ENCODE data around the gene TMEM217. TPM values are rescaled to one million over a fixed set of nuclear protein-coding genes. Genes with fewer than 3 reads are reported as not detected.

Gene TMEM217
- total and polyA plus RNA-seq, 2 of the 8 experiments (the other 6 are each of a cell fraction or from before 2014, with no cell fraction given): 0.60 to 1.1 TPM

DNA sequence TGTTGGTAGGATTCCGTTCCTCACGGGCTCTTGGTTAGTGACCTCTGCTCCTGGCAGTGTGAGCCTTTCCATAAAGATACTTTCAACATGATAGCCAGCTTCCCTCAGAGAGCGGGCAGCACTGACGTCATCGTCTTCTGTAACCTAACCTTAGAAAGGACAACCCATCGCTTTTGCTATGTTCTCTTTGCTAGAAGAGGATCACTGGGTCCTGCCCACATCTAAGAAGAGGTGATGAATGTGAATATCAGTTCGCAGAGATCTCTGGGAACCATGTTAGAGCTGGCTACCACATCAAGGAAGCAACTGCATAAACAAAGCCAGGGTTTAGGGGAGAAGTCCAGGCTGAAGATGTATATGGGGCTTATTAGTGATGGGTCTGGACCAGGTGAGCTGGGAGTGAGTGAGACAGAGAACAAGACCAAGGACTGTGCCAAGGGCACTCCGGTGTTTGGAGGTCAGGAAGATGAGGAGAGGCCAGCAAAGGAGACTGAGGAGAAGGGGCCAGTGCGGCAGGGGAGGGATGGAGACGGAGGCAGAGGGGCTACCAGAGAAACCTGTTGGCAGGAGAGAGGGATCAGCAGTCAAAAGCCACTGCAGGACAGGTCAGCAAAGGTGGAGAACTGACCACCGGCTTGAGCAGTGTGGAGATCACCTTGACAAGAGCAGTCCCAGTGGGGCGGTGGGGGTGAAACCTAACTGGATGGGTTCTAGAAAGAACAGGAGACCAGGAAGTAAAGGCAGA is 48.3 kb downstream of the TMEM217 start:
- no peak overlapping the region for H2BK120ac ChIP-seq (replicated peaks; ENCODE audit: low read depth, low read length)
- CTCF ChIA-PET (ENCODE audit: partially characterized antibody): interaction anchor here (0.6 to 34.9 kb wide), 63 partner anchors 8 to 478 kb away, joined by 3 to 866 read pairs (median 4); partner anchors contain the start of genes C6orf89 and PIM1

More for the DNA sequence above, 48.3 kb downstream of the TMEM217 start:
- WGBS, 2 experiments (ENCODE audit: extremely low coverage in 1 of 2, insufficient coverage in 1 of 2, insufficient read length in 1 of 2, insufficient replicate concordance in 2 of 2, low coverage in 1 of 2, low lambda C conversion rate in 2 of 2, missing lambda C conversion rate in 1 of 2): 92% methylated on average over 12 of the region's 12 CpGs; no CpG with 5 or more reads in 1 of the 2 experiments
- Histone ChIP-seq H3K4me1 (replicated peaks in 1 of 4; ENCODE audit: control insufficient read depth in 3 of 4, insufficient read depth in 4 of 4, low read length in 3 of 4) (no peaks in the 10 kb centered on the region; a peak in 1 of 7 replicates), H3K23me2 (ENCODE audit: low read depth, low read length) (no peaks in the 10 kb centered on the region), H2BK20ac (ENCODE audit: low read length) (peak overlapping the region; percentile 73; the same call in 1 of the 2 replicates), H2BK15ac (ENCODE audit: low read length) (peak overlapping the region; percentile 1; the same call in 1 of the 2 replicates), H3K18ac (ENCODE audit: extremely low read depth, low read length) (no peak overlapping the region), H3K56ac (replicated peaks; ENCODE audit: insufficient read length, low read depth, low read length) (no peak overlapping the region), H2BK5ac (ENCODE audit: low read depth, low read length) (no peak overlapping the region), H3K36me3 (ENCODE audit: control insufficient read depth in 2 of 4, insufficient read depth in 4 of 4, low read length in 3 of 4) (no peaks in the 10 kb centered on the region), H2AK5ac (ENCODE audit: low read depth, low read length) (no peak overlapping the region), H3K4ac (replicated peaks; ENCODE audit: insufficient read length, low read depth, low read length) (no peak overlapping the region), H3K9me3 (ENCODE audit: insufficient read depth in 2 of 2, low read depth in 1 of 2, low read length in 1 of 2) (no peaks in the 10 kb centered on the region), H3K23ac (ENCODE audit: insufficient read length) (no peak overlapping the region), H2BK12ac (ENCODE audit: low read depth, low read length) (0 out of 2 replicates have a peak overlapping the region, but pooled peaks have one; percentile 6), H4K20me1 (replicated peaks in 1 of 2; ENCODE audit: control insufficient read depth in 1 of 2, insufficient read depth in 2 of 2, low read length in 2 of 2) (peaks cover 0 to 2% of the 10 kb centered on the region in 2 experiments), H4K5ac (ENCODE audit: insufficient read length, low read depth, low read length) (no peak overlapping the region), H4K8ac (ENCODE audit: extremely low read depth, insufficient read depth, low read length) (peak overlapping the region; percentile 26; the same call in 1 of the 2 replicates), H3K4me2 (ENCODE audit: insufficient read depth in 1 of 2, low read depth in 2 of 2, low read length in 2 of 2) (no peak overlapping the region), H4K91ac (replicated peaks; ENCODE audit: insufficient read length, low read length) (no peak overlapping the region), H3K27ac (ENCODE audit: low read depth, low read length) (no peak overlapping the region), H2AFZ (ENCODE audit: low read length) (no peak overlapping the region), H3K27me3 (replicated peaks in 1 of 4; ENCODE audit: control insufficient read depth in 3 of 4, extremely low read depth in 1 of 4, insufficient read depth in 3 of 4, low read length in 3 of 4) (no peaks in the 10 kb centered on the region), H3K4me3 (ENCODE audit: extremely low read depth in 1 of 4, insufficient read depth in 2 of 4, low read depth in 3 of 4, low read length in 4 of 4) (no peak overlapping the region), H3K14ac (ENCODE audit: insufficient read length) (no peak overlapping the region), H3K9ac (replicated peaks in 1 of 4; ENCODE audit: extremely low read depth in 1 of 4, low read depth in 3 of 4, low read length in 3 of 4) (no peak overlapping the region), H3K79me1 (ENCODE audit: low read depth, low read length) (no peaks in the 10 kb centered on the region), H3K79me2 (ENCODE audit: control insufficient read depth in 1 of 2, insufficient read depth in 2 of 2, low read length in 2 of 2) (no peaks in the 10 kb centered on the region)
- FAIRE-seq (no peak), DNase-seq (ENCODE audit: low read depth in 1 of 2, low spot score in 2 of 2) (no peak)
- TF ChIP-seq CTBP2 (IDR thresholded peaks at IDR 0.05; ENCODE audit: borderline replicate concordance, insufficient read depth, insufficient read length, low read length): no peak
- POLR2A ChIA-PET (ENCODE audit: partially characterized antibody): interaction anchor here (0.7 to 2.2 kb wide), 6 partner anchors 12 to 162 kb away, joined by 3 to 6 read pairs (median 4); no protein-coding TSS in a partner anchor
